Vagina (tissue), 2 donors: ENCODE measurements around the gene THG1L. TPM values are rescaled to one million over a fixed set of nuclear protein-coding genes. Genes with fewer than 3 reads are reported as not detected.
A peak's percentile ranks its signal among the peaks of the same experiment; 100 is the strongest.
"Not testable (repeated sequence)": the region's sequence is repeated elsewhere in the genome, so short reads cannot be mapped to it uniquely, and the experiment has no call there.

ENCODE experiments used
- DNase-seq, 2 donors: peaks; one replicate each; pipeline ENCODE4 v3.0.0-alpha.2; 2017; ENCODE audit errors: extremely low spot score in 2 of 2
- H3K27ac ChIP-seq: fragments of 200-600 bp; sonication (generic); one replicate; pipeline ENCODE4 v1.5.1; 2019
- H3K27me3 ChIP-seq: fragments of 200-600 bp; sonication (generic); one replicate; pipeline ENCODE4 v1.5.1; 2019
- H3K36me3 ChIP-seq, 2 donors: fragments of 200-600 bp; sonication (generic); one replicate each; pipeline ENCODE4 v1.5.1; 2017 to 2019
- H3K4me1 ChIP-seq: fragments of 200-600 bp; sonication (generic); one replicate; pipeline ENCODE4 v1.5.1; 2019
- H3K4me3 ChIP-seq, 2 donors: fragments of 200-600 bp; sonication (generic); 1 replicate in 1 of 2; 2 replicates in 1 of 2; pipeline ENCODE4 v1.5.1; 2016 to 2019
- H3K9me3 ChIP-seq: fragments of 200-600 bp; sonication (generic); one replicate; pipeline ENCODE4 v1.5.1; 2019
- POLR2A ChIP-seq, 2 donors: fragments of 450-650 bp; IDR thresholded peaks; one replicate each; pipeline ENCODE4 v1.6.1; 2017; ENCODE audit warnings: antibody characterized with exemption in 2 of 2, mild to moderate bottlenecking in 2 of 2, moderate library complexity in 2 of 2
- POLR2AphosphoS5 ChIP-seq, 2 donors: sonication (generic); formaldehyde crosslinking; IDR thresholded peaks; one replicate each; pipeline ENCODE4 v1.9.0; 2017; ENCODE audit warnings: antibody characterized with exemption in 2 of 2, mild to moderate bottlenecking in 2 of 2, low read depth in 1 of 2; ENCODE audit not compliant: insufficient read depth in 1 of 2
- intact Hi-C: fragments of 100-400 bp; cut with DNase I; formaldehyde crosslinking; loops from one replicate; pipeline ENCODE4 v1.15.1; 2023
- total RNA-seq: library from RNA; depleted of rRNA; stranded (reverse); fragments of >200 nt; gene quantifications from one replicate; pipeline ENCODE4 v1.2.3, GENCODE V29; 2016
- TF ChIP-seq, protein P1 (sequence below), 3 experiments: fragments of 450-650 bp in 2 of 3; fragments of 200-600 bp in 1 of 3; sonication (generic) in 1 of 3; IDR thresholded peaks; one replicate each; pipeline ENCODE4 v1.5.1; 2017 to 2019; ENCODE audit warnings: antibody characterized with exemption in 3 of 3, mild to moderate bottlenecking in 2 of 3, moderate library complexity in 2 of 3

The THG1L gene
- total RNA-seq, 1 donor from 2014 or later = 10.3 TPM

DNA sequence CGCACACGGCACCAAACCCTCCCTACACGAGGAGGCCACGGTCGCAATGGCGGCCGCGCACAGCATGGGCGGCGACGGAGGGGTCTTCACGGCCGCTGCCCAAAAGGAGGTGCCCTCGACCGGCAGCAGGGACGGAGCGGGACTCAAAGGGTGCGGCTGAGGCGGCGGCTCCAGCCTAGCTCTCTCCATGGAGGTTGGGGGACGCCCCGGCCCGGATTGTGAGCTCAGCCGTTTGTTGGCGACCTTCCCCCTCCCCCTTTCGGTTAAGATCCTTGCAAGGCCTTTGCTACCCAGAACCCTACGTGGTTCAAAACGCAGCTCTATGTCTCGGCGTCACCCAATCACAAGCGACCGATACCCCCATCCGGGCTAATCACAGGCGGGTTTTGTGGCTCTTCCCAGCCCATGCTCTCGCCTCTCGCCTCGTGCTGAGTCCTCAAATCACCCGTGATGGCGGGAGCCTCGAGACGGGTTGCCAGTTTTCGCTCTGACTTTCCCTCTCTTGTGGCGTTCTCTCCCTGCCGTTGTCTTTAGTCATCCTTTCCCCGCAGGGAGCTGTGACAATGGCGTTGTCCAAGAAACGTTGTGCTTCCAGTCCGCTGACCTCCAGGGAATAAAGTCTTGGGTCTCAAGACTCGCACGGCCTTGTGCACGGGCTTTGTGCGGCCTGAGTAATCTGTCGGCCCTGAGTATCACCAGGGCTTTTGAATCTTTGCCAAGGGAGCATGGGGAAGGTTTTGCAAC, 40.4 kb upstream of the THG1L start:
- peak in 1 of 2 donors; percentile 79 for DNase-seq
- Histone ChIP-seq H3K4me3 (no peak overlapping the region), H3K27me3 (no peaks in the 10 kb centered on the region), H3K36me3 (no peaks in the 10 kb centered on the region), H3K4me1 (no peaks in the 10 kb centered on the region), H3K9me3 (no peaks in the 10 kb centered on the region), H3K27ac (no peak overlapping the region)
- intact Hi-C loops = no loop called here
- no peak for TF ChIP-seq POLR2AphosphoS5 (IDR thresholded peaks at IDR 0.05; ENCODE audit: insufficient read depth in 1 of 2, low read depth in 1 of 2)
- no peak for TF ChIP-seq POLR2A (IDR thresholded peaks at IDR 0.05)
- TF ChIP-seq, protein P1, sequence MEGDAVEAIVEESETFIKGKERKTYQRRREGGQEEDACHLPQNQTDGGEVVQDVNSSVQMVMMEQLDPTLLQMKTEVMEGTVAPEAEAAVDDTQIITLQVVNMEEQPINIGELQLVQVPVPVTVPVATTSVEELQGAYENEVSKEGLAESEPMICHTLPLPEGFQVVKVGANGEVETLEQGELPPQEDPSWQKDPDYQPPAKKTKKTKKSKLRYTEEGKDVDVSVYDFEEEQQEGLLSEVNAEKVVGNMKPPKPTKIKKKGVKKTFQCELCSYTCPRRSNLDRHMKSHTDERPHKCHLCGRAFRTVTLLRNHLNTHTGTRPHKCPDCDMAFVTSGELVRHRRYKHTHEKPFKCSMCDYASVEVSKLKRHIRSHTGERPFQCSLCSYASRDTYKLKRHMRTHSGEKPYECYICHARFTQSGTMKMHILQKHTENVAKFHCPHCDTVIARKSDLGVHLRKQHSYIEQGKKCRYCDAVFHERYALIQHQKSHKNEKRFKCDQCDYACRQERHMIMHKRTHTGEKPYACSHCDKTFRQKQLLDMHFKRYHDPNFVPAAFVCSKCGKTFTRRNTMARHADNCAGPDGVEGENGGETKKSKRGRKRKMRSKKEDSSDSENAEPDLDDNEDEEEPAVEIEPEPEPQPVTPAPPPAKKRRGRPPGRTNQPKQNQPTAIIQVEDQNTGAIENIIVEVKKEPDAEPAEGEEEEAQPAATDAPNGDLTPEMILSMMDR (IDR thresholded peaks at IDR 0.05) = no peak

DNA sequence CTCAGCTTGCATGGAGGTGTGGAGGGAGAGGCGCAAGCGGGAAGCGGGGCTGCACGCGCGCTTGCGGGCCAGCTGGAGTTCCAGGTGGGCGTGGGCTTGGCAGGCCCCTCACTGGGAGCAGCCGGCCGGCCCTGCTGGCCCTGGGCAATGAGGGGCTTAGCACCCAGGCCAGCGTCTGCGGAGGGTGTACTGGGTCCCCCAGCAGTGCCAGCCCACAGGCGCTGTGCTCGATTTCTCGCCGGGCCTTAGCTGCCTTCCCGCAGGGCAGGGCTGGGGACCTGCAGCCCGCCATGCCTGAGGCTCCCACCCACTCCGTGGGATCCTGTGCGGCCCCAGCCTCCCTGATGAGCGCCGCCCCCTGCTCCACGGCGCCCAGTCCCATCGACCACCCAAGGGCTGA, 37.4 kb upstream of the THG1L start:
- H3K9me3 ChIP-seq, H3K4me1 ChIP-seq, H3K36me3 ChIP-seq, H3K27me3 ChIP-seq, intact Hi-C loops, H3K4me3 ChIP-seq, H3K27ac ChIP-seq: not testable (repeated sequence)
- peak in 1 of 2 donors; percentile 47 for DNase-seq

DNA sequence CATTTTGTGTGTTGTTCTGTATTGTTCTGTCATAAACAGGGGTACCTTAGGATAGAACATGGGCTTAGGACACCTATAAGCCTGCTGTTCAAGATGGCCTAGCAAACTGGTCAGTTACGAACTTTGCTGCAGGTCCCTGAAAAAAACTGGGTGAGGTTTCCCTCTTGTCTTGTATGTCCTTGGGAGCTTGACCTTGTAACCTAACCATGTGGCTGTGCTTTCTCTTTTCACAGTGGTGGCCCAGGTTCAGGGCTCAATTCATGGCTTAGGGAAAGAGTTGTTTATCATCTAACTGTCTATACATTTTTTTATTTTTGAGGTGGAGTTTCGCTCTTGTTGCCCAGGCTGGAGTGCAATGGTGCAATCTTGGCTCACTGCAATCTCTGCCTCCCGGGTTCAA, 35.1 kb upstream of the THG1L start:
- DNase-seq = peak in 1 of 2 donors; percentile 37
- H3K27me3 ChIP-seq, H3K36me3 ChIP-seq, H3K9me3 ChIP-seq, intact Hi-C loops, H3K4me1 ChIP-seq, H3K4me3 ChIP-seq, H3K27ac ChIP-seq: not testable (repeated sequence)

DNA sequence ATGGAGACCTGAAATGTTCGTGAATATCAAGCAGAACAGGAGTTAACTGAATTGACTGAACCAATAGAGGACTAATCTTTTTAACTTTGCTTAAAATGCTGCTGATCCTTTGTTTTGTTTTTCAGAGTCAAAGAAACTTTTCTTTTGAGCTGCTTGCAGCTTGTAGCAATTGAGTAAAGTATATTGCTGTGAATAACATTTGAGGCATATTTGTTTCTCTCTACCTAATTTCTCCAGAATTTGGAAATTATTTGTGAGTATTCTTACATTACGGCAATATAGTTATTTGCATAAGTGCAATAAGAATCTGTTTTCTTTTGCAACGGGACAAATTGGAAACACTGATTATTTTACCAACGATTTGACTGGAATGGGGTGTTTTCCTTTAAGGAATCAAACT, 32.5 kb upstream of the THG1L start:
- intact Hi-C loops, H3K27me3 ChIP-seq, H3K36me3 ChIP-seq, DNase-seq, H3K4me1 ChIP-seq, H3K4me3 ChIP-seq, H3K27ac ChIP-seq, H3K9me3 ChIP-seq: not testable (repeated sequence)

DNA sequence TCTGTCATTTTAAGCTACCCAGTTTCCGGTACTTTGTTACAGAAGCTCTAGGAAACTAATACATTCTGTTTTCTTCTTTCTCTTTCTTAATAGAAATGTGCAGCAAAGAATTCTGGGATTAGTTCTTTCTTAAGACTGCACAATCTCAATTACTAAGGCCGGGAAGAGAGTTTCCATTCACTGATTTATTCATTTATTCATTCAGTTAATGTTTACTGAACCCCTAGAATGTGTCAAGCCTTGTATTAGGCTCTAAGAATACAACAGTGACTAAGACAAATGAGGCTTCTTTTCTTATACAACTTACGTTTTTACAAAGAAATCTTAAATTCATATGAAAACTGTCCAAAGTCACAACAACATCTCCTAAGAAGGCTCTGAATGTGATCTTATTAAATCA, 27.5 kb upstream of the THG1L start:
- TF ChIP-seq, protein P1 (IDR thresholded peaks at IDR 0.05) = no peak
- TF ChIP-seq POLR2A (IDR thresholded peaks at IDR 0.05) = no peak
- TF ChIP-seq POLR2AphosphoS5 (IDR thresholded peaks at IDR 0.05; ENCODE audit: insufficient read depth in 1 of 2, low read depth in 1 of 2) = no peak
- intact Hi-C loops = no loop called here
- DNase-seq = no peak
- Histone ChIP-seq H3K36me3 (no peaks in the 10 kb centered on the region), H3K27ac (no peak overlapping the region), H3K9me3 (no peaks in the 10 kb centered on the region), H3K27me3 (no peaks in the 10 kb centered on the region), H3K4me1 (no peaks in the 10 kb centered on the region), H3K4me3 (no peak overlapping the region)

DNA sequence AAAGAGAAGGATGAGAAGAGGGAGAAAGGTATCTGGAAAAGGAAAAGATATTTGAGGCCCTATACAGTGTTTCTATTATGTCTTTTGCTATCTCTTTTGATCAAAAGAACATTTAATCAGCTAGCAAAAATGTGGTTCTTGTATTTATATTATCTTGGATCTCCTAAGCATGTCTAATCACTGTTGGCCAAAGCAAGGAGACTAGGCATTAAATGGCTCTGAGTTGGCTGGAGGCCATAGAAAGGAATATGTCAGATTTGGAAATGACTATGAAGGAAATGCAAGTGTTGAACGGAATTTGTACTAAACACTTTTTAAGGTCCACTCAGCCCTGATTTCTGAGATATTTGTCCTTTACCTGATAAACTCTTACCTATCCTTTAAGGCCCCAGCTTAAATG, 22.4 kb upstream of the THG1L start:
- TF ChIP-seq, protein P1 (IDR thresholded peaks at IDR 0.05) = no peak
- no peak for TF ChIP-seq POLR2A (IDR thresholded peaks at IDR 0.05)
- DNase-seq = no peak
- Histone ChIP-seq H3K9me3 (no peaks in the 10 kb centered on the region), H3K27ac (no peak overlapping the region), H3K4me3 (no peak overlapping the region), H3K36me3 (no peaks in the 10 kb centered on the region), H3K4me1 (no peaks in the 10 kb centered on the region), H3K27me3 (no peaks in the 10 kb centered on the region)
- intact Hi-C loops = no loop called here

DNA sequence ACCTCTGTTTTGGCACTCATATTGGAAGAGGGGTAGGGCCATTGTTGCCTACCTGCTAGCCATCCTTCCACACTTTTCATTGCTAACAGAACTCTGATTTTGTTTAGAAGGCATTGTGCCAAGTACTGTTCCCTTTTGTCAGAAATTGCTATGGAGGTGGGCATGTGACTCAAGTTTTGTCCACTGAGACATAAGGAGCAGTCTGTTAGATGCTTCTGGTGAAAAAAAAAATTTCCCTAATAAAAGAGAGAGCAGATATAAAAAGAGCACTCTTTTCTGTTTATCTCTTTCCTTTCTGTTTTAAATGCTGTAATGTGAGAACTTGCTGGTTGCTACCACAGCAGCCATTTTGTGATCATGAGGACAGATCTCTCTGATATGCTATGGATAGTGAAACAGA, 21.9 kb upstream of the THG1L start:
- H3K9me3 ChIP-seq = no peaks in the 10 kb centered on the region
- H3K4me1 ChIP-seq = no peaks in the 10 kb centered on the region
- H3K27ac ChIP-seq = no peak overlapping the region
- H3K27me3 ChIP-seq = no peaks in the 10 kb centered on the region
- no peak for DNase-seq
- intact Hi-C loops = no loop called here
- H3K4me3 ChIP-seq = no peak overlapping the region
- TF ChIP-seq POLR2AphosphoS5 (IDR thresholded peaks at IDR 0.05; ENCODE audit: insufficient read depth in 1 of 2, low read depth in 1 of 2) = no peak
- TF ChIP-seq, protein P1 (IDR thresholded peaks at IDR 0.05) = no peak
- TF ChIP-seq POLR2A (IDR thresholded peaks at IDR 0.05) = no peak
- H3K36me3 ChIP-seq = no peaks in the 10 kb centered on the region
